ENCODE measurements around the gene NETO2.

The NETO2 gene

DNA sequence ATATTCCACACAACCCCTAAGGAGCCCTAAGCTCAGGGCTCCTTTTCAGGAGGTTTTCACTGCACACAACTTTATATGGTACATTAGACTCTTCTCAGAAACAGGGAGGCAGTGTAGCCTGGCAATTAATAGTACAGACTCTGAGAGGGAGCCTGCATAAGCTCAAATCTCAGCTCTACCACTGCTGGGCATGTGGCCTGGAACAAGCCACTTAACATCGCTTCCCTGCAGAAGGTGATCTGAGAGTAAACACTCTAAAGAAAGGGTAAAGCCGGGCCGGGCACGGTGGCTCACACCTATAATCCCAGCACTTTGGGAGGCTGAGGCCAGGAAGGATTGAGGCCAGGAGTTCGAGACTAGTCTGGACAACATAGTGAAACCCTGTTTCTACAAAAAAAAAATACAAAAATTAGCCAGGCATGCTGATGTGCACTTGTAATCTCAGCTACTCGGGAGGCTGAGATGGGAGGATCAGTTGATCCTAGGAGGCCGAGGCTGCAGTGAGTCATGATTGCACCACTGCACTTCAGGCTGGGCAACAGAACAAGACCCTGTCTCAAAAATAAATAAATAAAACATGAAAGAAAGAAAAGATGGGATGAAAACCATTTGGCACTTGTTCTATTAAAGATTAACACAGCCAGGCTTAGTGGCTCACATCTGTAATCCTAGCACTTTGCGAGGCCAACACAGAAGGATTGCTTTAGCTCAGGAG lies 99.6 kb downstream of the NETO2 start:
- no peak for DNase-seq

GRCh38 chr16:47043200-47043599 lies 100.5 kb downstream of the NETO2 start:
- no peak for DNase-seq

DNA sequence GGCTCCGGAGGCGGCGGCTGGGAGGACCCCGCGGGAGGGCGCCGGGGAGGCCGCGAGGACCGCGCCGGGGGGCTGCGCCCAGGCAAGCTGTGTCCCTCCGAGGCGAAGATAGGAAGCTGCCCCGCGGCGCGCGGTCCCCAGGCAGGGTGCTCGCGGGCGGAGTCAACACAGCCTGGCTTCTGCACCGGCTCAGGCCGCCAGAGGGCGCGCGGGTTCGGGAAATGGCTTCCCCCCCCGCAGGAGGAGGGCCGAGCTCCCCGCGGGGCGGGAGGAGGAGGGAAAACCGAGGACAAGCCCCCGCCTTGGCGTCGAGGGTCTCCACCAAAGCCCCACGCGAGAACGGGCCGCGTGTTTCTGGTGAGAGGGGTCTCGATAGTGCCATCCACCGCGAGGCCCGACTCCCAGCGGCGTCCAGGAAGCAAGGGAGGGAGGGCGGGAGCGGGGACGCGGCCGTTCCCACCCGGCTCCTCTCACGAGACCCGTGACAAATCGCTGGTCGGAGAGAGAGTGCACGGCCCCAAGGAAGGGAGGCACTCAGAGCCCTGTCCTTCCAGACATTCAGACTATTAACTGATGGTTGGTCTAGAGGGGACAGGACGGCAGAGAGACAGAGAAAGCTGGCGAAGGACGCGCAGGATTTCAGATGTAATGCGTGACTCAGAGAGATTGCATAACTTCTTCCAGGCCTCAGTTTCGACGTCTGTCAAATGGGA lies 105.8 kb downstream of the NETO2 start:
- peak; percentile 63 for DNase-seq

GRCh38 chr16:47037396-47037745 lies 106.4 kb downstream of the NETO2 start:
- DNase-seq = no peak

- no peak for DNase-seq
Measured at GRCh38 chr16:47036201-47036600, 107.5 kb downstream of the NETO2 start.

DNA sequence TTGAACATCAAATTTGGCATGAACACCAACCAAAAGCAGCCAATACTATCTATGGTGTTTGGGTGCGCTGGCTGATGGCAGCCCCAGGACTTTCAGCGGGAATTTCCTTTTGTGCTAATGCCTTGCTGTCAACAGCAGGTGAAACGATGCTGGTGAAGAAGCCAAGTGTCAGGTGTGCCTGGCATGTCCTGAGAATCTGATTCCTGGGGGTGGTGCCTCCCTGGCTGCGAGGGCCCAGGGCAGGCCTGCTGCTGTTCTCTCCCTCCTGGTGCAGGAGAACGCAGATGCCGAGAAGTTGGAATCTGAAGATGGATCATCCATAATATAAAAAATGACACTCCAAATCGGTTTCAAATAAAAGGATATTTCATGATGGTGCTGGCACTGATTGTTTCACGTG lies 108.3 kb downstream of the NETO2 start:
- no peak for DNase-seq

DNA sequence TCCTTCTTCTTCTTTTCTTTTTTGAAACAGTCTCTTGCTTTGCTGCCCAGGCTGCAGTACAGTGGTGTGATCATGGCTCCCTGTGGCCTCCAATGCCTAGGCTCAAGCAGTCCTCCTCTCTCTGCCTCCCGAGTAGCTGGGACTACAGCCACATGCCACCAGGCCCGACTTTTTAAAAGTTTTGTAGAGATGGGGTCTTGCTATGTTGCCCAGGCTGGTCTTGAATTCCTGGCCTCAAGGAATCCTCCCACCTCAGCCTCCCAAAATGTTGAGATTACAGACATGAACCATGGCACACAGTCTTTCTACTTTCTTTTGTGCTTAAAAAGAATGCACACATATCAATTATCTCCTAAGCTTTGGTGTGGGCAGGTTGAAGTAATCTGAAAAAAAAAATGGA lies 109.3 kb downstream of the NETO2 start:
- no peak for DNase-seq

DNA sequence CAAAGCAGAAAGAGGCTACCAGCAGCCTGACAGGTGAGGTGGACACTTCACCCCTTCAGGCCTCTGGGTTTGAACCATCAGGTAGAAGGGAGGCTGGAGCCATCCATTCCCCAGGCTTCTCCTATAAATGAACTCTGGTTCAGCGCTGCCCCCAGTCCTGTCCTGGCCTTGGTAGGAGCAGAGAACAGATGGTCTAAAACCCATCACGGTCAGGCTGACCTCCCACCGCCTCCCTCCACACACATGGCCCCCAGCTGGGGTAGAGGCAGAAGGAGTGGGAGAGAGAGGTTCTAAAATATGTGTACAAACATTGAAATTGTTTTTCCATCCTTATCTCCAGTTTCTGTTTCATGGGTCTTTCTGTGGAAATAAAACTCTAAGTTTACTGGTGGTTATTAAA lies 110.6 kb downstream of the NETO2 start:
- DNase-seq = no peak

DNA sequence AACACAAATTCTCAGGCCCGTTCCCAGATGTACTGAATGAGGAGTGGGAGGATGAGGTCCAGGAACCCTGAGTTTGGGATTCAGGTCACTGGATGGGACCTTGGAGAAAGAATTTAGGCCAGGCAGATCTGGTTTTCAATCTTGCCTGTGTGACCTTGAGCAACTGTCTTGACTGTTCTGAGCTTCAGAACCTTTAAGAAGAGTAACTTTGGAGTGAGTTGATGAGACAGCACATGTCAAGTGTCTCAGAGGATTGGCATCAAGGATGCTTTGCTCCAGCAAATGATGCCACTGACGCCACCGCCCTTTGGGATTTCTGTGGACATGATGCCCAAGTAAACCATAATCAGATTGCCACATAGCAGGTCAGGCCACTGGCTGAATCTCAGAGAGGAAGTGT lies 114.0 kb downstream of the NETO2 start:
- DNase-seq = no peak

- no peak for DNase-seq
Measured at GRCh38 chr16:47028767-47029377, 114.9 kb downstream of the NETO2 start.

All from GDM1 (cell line).